IMR-90 (cell line): ENCODE results near the gene SYNPO. TPM values are rescaled to one million over a fixed set of nuclear protein-coding genes. Genes with fewer than 3 reads are reported as not detected.
A peak's percentile ranks its signal among the peaks of the same experiment; 100 is the strongest.

Source experiments
- ATAC-seq: fragments of 200-7000 bp; cut with Tn5 transposase; 2 replicates; pipeline ENCODE4 v1.9.1; 2020; ENCODE audit warnings: low read depth, mild to moderate bottlenecking, moderate library complexity
- BruUV-seq: library from RNA; stranded (reverse); fragments of 400-500 nt; replicated peaks from 2 replicates; lab custom pipeline; 2021; lab: Mats Ljungman, UMichigan
- CTCF ChIA-PET: fragments of 300-600 bp; formaldehyde crosslinking; extraction: SDS; loops from one replicate; lab custom pipeline; 2021; ENCODE audit warnings: antibody characterized with exemption; lab: Yijun Ruan, JAX
- POLR2A ChIA-PET: fragments of 300-600 bp; sonication (Branson Sonifier 250); formaldehyde crosslinking; loops from one replicate; lab custom pipeline; 2022; ENCODE audit warnings: antibody characterized with exemption; ENCODE audit not compliant: unreplicated experiment; lab: Charles Lee
- DNase-seq: peaks from one replicate; pipeline ENCODE4 v3.0.0; 2013
- H2AFZ ChIP-seq: replicated peaks from 2 replicates; pipeline ENCODE3; 2013; ENCODE audit warnings: low read length, mild to moderate bottlenecking; ENCODE audit not compliant: poor library complexity
- H2AK5ac ChIP-seq: 2 replicates; pipeline ENCODE4 v1.6.1; 2013; ENCODE audit warnings: low read depth, low read length, inconsistent platforms
- H2AK9ac ChIP-seq: replicated peaks from 2 replicates; pipeline ENCODE3; 2013; ENCODE audit warnings: mild to moderate bottlenecking, low read depth, low read length, moderate library complexity; ENCODE audit not compliant: poor library complexity
- H2BK120ac ChIP-seq: 2 replicates; pipeline ENCODE4 v1.6.1; 2013; ENCODE audit warnings: low read depth, low read length, inconsistent platforms
- H2BK15ac ChIP-seq: 3 replicates; pipeline ENCODE4 v1.6.1; 2013; ENCODE audit warnings: low read depth, low read length, inconsistent platforms
- H2BK20ac ChIP-seq: 2 replicates; pipeline ENCODE4 v1.6.1; 2013; ENCODE audit warnings: low read depth, mild to moderate bottlenecking, inconsistent platforms, low read length, moderate library complexity
- H2BK5ac ChIP-seq: 2 replicates; pipeline ENCODE4 v1.6.1; 2013; ENCODE audit warnings: mild to moderate bottlenecking, low read depth, low read length, inconsistent platforms; ENCODE audit not compliant: poor library complexity, severe bottlenecking
- H3K14ac ChIP-seq: replicated peaks from 2 replicates; pipeline ENCODE4 v1.6.1; 2013; ENCODE audit warnings: low read depth, low read length, inconsistent platforms
- H3K18ac ChIP-seq: 2 replicates; pipeline ENCODE4 v1.6.1; 2013; ENCODE audit warnings: low read depth, low read length, control low read depth
- H3K23ac ChIP-seq: 2 replicates; pipeline ENCODE4 v1.6.1; 2013; ENCODE audit warnings: low read depth, low read length, inconsistent platforms
- H3K27ac ChIP-seq: 2 replicates; pipeline ENCODE4 v1.5.1; 2013; ENCODE audit warnings: mild to moderate bottlenecking, control low read depth, low read length; ENCODE audit not compliant: insufficient read depth
- H3K27me3 ChIP-seq: 2 replicates; pipeline ENCODE4 v1.6.1; 2013; ENCODE audit warnings: low read length; ENCODE audit not compliant: control insufficient read depth, insufficient read depth
- H3K36me3 ChIP-seq: 2 replicates; pipeline ENCODE4 v1.6.1; 2013; ENCODE audit warnings: low read length, mixed read lengths; ENCODE audit not compliant: control insufficient read depth, insufficient read depth
- H3K4ac ChIP-seq: 2 replicates; pipeline ENCODE4 v1.6.1; 2013; ENCODE audit warnings: low read depth, low read length, inconsistent platforms
- H3K4me1 ChIP-seq: 2 replicates; pipeline ENCODE4 v1.6.1; 2013; ENCODE audit warnings: low read length, mixed read lengths; ENCODE audit not compliant: control insufficient read depth, insufficient read depth
- H3K4me2 ChIP-seq: 2 replicates; pipeline ENCODE4 v1.6.1; 2013; ENCODE audit warnings: low read depth, mild to moderate bottlenecking, control low read depth, low read length, moderate library complexity
- H3K4me3 ChIP-seq: 2 replicates; pipeline ENCODE4 v1.5.1; 2013; ENCODE audit warnings: low read depth, mild to moderate bottlenecking, control low read depth, low read length, moderate library complexity; ENCODE audit not compliant: insufficient read depth
- H3K56ac ChIP-seq: 2 replicates; pipeline ENCODE4 v1.6.1; 2013; ENCODE audit warnings: low read length, inconsistent platforms; ENCODE audit not compliant: insufficient read depth; ENCODE audit errors: extremely low read depth
- H3K79me1 ChIP-seq, 2 experiments: 2 replicates each; pipeline ENCODE4 v1.6.1; 2013; ENCODE audit warnings: low read length in 2 of 2, inconsistent platforms in 1 of 2, low read depth in 1 of 2
- H3K9ac ChIP-seq: 2 replicates; pipeline ENCODE4 v1.6.1; 2013; ENCODE audit warnings: low read depth, low read length, control low read depth
- H3K9me1 ChIP-seq: 2 replicates; pipeline ENCODE4 v1.6.1; 2013; ENCODE audit warnings: low read length, inconsistent platforms; ENCODE audit not compliant: insufficient read depth
- H3K9me3 ChIP-seq: 2 replicates; pipeline ENCODE4 v1.6.1; 2013; ENCODE audit warnings: low read length; ENCODE audit not compliant: control insufficient read depth, insufficient read depth
- H4K20me1 ChIP-seq: 2 replicates; pipeline ENCODE4 v1.6.1; 2013; ENCODE audit warnings: low read length, inconsistent platforms; ENCODE audit not compliant: insufficient read depth
- H4K5ac ChIP-seq: 2 replicates; pipeline ENCODE4 v1.6.1; 2013; ENCODE audit warnings: mild to moderate bottlenecking, low read depth, low read length, control low read depth
- H4K8ac ChIP-seq, 2 experiments: 2 replicates each; pipeline ENCODE4 v1.6.1; 2013; ENCODE audit warnings: low read depth in 2 of 2, low read length in 2 of 2, control low read depth in 1 of 2, inconsistent platforms in 1 of 2
- H4K91ac ChIP-seq: 2 replicates; pipeline ENCODE4 v1.6.1; 2013; ENCODE audit warnings: low read depth, low read length, inconsistent platforms; ENCODE audit not compliant: insufficient read depth
- CTCF ChIP-seq: conservative IDR thresholded peaks from 2 replicates; pipeline ENCODE4 v1.5.1; 2012; ENCODE audit warnings: mild to moderate bottlenecking, low read depth, low read length, improper control_type of control experiment
- USF2 ChIP-seq: fragments of 150-350 bp; IDR thresholded peaks from 2 replicates; pipeline ENCODE4 v1.6.1; 2017; ENCODE audit warnings: mild to moderate bottlenecking, antibody characterized with exemption, low read length, low read depth
- WGBS, 2 experiments: methylation state at CpG; one replicate each; pipeline versions ENCODE4 v1.1.5 to v1.1.7; 2013; ENCODE audit warnings: missing lambda C conversion rate in 2 of 2; ENCODE audit not compliant: insufficient read length in 1 of 2; ENCODE audit errors: extremely low coverage in 2 of 2; 5-methylcytosine and 5-hydroxymethylcytosine counted together
- dilution Hi-C: fragments of 300-500 bp; cut with HindIII; formaldehyde crosslinking; loops from one replicate; pipeline ENCODE4 v1.14.3; 2018; ENCODE audit warnings: low sequenced_read_pairs; ENCODE audit not compliant: unreplicated experiment
- in situ Hi-C: fragments of 300-500 bp; cut with MboI; formaldehyde crosslinking; loops from 3 replicates; pipeline ENCODE4 v1.14.3; 2019; ENCODE audit warnings: low sequenced_read_pairs, inconsistent platforms, mixed read lengths
- intact Hi-C: fragments of 100-400 bp; cut with micrococcal nuclease; formaldehyde crosslinking; loops from 2 replicates; pipeline ENCODE4 v1.10.0; 2022
- polyA plus RNA-seq, 3 experiments: library from polyadenylated mRNA; depleted of rRNA; stranded (reverse); fragments of >200 nt; gene quantifications; 2 replicates each; pipeline ENCODE4 v1.2.3, GENCODE V29; 2012; ENCODE audit warnings: low replicate concordance in 1 of 3
- total RNA-seq: library from RNA; depleted of rRNA; stranded (reverse); fragments of >200 nt; gene quantifications from 2 replicates; pipeline ENCODE4 v1.2.3, GENCODE V29; 2012

SYNPO gene
- total and polyA plus RNA-seq, 2 of the 4 experiments (the other 2 are of a cell fraction) = 3.0 to 24.8 TPM

DNA sequence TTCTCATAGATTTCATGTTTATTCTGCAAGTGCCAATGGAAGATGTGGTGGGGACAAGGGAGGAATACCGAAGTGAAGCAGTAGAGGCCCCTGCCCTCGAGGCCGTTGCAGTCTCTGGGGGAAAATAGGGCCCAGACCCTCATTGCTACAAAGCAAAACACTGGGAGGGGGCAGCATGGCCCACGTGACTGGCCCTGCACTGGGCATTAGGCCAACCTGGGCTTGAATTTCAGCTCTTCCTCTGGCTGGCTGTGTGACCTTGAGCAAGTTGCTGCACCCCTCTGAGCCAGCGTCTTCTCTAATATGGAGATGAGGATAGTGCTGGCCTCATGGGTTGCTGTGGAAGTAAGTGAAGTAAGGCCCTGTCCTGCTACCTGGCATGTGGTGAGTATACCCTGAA, 709 bp upstream of the SYNPO start:
- Histone ChIP-seq H2AK9ac (peak overlapping the region; percentile 83), H3K79me1 (peaks cover 14 to 39% of the 10 kb centered on the region in 2 experiments), H3K4me1 (peaks cover 56% of the 10 kb centered on the region), H2AK5ac (peak overlapping the region; percentile 93), H3K4ac (peak overlapping the region; percentile 90), H3K9ac (peak overlapping the region; percentile 57; the same call in 1 of the 2 replicates), H3K4me3 (no peak overlapping the region), H3K14ac (peak overlapping the region; percentile 90), H4K20me1 (peaks cover 16% of the 10 kb centered on the region), H4K91ac (peak overlapping the region; percentile 86), H3K9me3 (no peaks in the 10 kb centered on the region), H3K18ac (peak overlapping the region; percentile 22), H3K4me2 (no peak overlapping the region), H2BK120ac (peak overlapping the region; percentile 96), H4K8ac (peak overlapping the region; percentile 73 to 84; a peak in 2 of 4 replicates), H4K5ac (peak overlapping the region; percentile 13), H3K36me3 (no peaks in the 10 kb centered on the region; the same call in 1 of the 2 replicates), H3K27me3 (no peaks in the 10 kb centered on the region), H2BK15ac (peak overlapping the region; percentile 82; the same call in 2 of the 3 replicates), H3K56ac (peak overlapping the region; percentile 96), H3K27ac (peak overlapping the region; percentile 91), H2BK5ac (peak overlapping the region; percentile 87), H3K23ac (peak overlapping the region; percentile 85; the same call in 1 of the 2 replicates), H2BK20ac (peak overlapping the region; percentile 83), H3K9me1 (peaks cover 28% of the 10 kb centered on the region), H2AFZ (no peak overlapping the region)
- ATAC-seq (no peak), DNase-seq (no peak)
- POLR2A ChIA-PET = interaction anchor here (0.6 to 1.2 kb wide), 2 partner anchors 66 to 153 kb away, joined by 3 to 6 read pairs; no protein-coding TSS in a partner anchor
- no peak for TF ChIP-seq CTCF
- peak; percentile 56 for TF ChIP-seq USF2
- BruUV-seq = no TSS peak
- CTCF ChIA-PET = interaction anchor here (1.4 kb wide), 1 partner anchor 79 kb away, joined by 6 read pairs; no protein-coding TSS in a partner anchor
- dilution Hi-C loops (no loop called here), in situ Hi-C loops (no loop called here), intact Hi-C loops (loop anchor here (1.0 to 5.0 kb wide), 2 partner anchors 72 to 167 kb away; no protein-coding TSS in a partner anchor)
- WGBS, 2 experiments = 17% methylated on average over 1 of the region's 5 CpGs; no CpG with 5 or more reads in 1 of the 2 experiments
